Heart left ventricle (tissue), 13 donors: ENCODE results near the gene NT5E.

Experiments used
- POLR2A ChIP-seq, 2 donors: fragments of 450-650 bp; IDR thresholded peaks; one replicate each; pipeline ENCODE4 v1.6.1; 2017; ENCODE audit warnings: antibody characterized with exemption in 2 of 2, mild to moderate bottlenecking in 2 of 2, moderate library complexity in 2 of 2
- TF ChIP-seq, protein P1 (sequence below), 12 donors: fragments of 200-600 bp; sonication (generic) in 4 of 12; IDR thresholded peaks; one replicate each; pipeline versions ENCODE4 v1.5.0 to v1.8.0; 2018 to 2022; ENCODE audit warnings: antibody characterized with exemption in 12 of 12, mild to moderate bottlenecking in 5 of 12
- donor health status: ischemic (EF 13 %, LVEDD 7.1; RV severe dilation, severe dysfunction).
- donor health status: DM: no; HTN: yes; CAD: no.
- donor health status: DM: no; HTN: no; CAD: no.
- donor health status: ischemic (EF 25% LVEDD 6.9; RV normal size, moderate dysfunction).
- donor health status: ischemic (EF 25% LVEDD 5.7; RV mildly dilated, moderate dysfunction).
- donor health status: ischemic (EF 35%, LVEDD 5.7; RV mildly dilated, moderate dysfunction).
- donor health status: nonischemic (EF 11% LVEDD 7.7; RV severe dilation, severe dysfunction).
- donor health status: DM: yes; HTN: yes; CAD: no.
- donor health status: PGD.
- donor health status: ischemic (EF 29% LVEDD 5.4; RV normal size, mild dysfunction).
- donor health status: nonischemic (EF 23%, LVEDD 6.1; RV moderate dilation, normal function).

GRCh38 chr6:85403331-85404015 lies 46.4 kb upstream of the NT5E start:
- TF ChIP-seq, protein P1, sequence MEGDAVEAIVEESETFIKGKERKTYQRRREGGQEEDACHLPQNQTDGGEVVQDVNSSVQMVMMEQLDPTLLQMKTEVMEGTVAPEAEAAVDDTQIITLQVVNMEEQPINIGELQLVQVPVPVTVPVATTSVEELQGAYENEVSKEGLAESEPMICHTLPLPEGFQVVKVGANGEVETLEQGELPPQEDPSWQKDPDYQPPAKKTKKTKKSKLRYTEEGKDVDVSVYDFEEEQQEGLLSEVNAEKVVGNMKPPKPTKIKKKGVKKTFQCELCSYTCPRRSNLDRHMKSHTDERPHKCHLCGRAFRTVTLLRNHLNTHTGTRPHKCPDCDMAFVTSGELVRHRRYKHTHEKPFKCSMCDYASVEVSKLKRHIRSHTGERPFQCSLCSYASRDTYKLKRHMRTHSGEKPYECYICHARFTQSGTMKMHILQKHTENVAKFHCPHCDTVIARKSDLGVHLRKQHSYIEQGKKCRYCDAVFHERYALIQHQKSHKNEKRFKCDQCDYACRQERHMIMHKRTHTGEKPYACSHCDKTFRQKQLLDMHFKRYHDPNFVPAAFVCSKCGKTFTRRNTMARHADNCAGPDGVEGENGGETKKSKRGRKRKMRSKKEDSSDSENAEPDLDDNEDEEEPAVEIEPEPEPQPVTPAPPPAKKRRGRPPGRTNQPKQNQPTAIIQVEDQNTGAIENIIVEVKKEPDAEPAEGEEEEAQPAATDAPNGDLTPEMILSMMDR (IDR thresholded peaks at IDR 0.05): no peak
- TF ChIP-seq POLR2A (IDR thresholded peaks at IDR 0.05): no peak
